Endothelial cell of umbilical vein (primary cell): Measurements from ENCODE around the gene PARD3B.

Source experiments
- CTCF ChIP-seq, 2 donors: IDR thresholded peaks; 1 replicate in 1 of 2; 2 replicates in 1 of 2; pipeline ENCODE4 v1.5.1; 2011; ENCODE audit warnings: low read length in 2 of 2, mild to moderate bottlenecking in 2 of 2, moderate library complexity in 2 of 2, control low read depth in 1 of 2, inconsistent platforms in 1 of 2, low read depth in 1 of 2; ENCODE audit not compliant: insufficient read depth in 1 of 2; ENCODE audit errors: extremely low read depth in 1 of 2
- EZH2 ChIP-seq: IDR thresholded peaks from 2 replicates; pipeline ENCODE4 v1.6.1; 2012; ENCODE audit warnings: borderline replicate concordance, low read depth, mild to moderate bottlenecking, moderate library complexity, low read length, inconsistent platforms; ENCODE audit not compliant: severe bottlenecking
- MAX ChIP-seq: IDR thresholded peaks from 2 replicates; pipeline ENCODE4 v1.6.1; 2011; ENCODE audit not compliant: insufficient read depth, insufficient read length
- POLR2A ChIP-seq: IDR thresholded peaks from 2 replicates; pipeline ENCODE4 v1.6.1; 2012; ENCODE audit warnings: low read depth, mild to moderate bottlenecking, control low read depth, low read length
- POLR2AphosphoS5 ChIP-seq: IDR thresholded peaks from 2 replicates; pipeline ENCODE4 v1.6.1; 2012; ENCODE audit warnings: low read depth, mild to moderate bottlenecking, control low read depth, low read length, moderate library complexity; ENCODE audit not compliant: insufficient read depth

DNA sequence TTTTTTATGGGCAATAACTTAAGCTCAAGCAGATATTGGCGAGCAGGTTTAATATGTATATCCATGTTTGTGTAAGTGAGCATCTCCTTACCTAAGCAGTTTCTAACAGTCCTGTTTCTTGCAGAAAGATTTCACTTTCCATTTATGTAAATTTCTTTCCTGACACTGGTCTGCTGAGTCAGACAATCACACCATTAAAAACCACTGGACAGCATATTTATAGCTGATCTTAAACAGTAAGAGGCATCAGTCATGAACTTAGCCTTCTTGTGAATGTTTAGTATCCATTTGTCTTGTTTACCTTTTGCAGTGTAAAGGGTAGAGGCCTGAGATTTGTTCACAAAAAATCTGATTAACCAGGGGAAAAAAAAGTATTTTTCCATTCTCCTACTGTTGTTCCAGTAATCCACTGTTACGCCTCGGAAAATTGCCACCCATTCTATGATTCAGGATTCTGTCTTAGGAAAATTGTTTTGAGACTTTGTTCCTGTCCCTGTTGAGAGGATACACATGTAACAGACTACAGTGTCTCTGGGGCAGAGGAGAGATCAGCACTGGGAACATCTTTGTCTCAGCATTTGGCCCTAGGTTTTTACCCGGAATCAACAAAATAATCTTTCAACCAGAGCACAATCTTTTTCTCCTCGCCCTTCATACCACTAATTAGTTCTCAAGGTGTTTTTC is 616.0 kb downstream of the PARD3B start:
- TF ChIP-seq CTCF (IDR thresholded peaks at IDR 0.05; ENCODE audit: extremely low read depth in 1 of 2, insufficient read depth in 1 of 2, low read depth in 1 of 2, low read length in 2 of 2) (no peak), POLR2AphosphoS5 (no peak), MAX (no peak), POLR2A (no peak), EZH2 (no peak)
